Sigmoid colon (tissue), 7 donors: ENCODE results near the gene ING4. TPM values are rescaled to one million over a fixed set of nuclear protein-coding genes. Genes with fewer than 3 reads are reported as not detected.
A peak's percentile ranks its signal among the peaks of the same experiment; 100 is the strongest.
"Not testable (repeated sequence)": the region's sequence is repeated elsewhere in the genome, so short reads cannot be mapped to it uniquely, and the experiment has no call there.

ENCODE experiments used
- DNase-seq: peaks from one replicate; pipeline ENCODE4 v3.0.0-alpha.2; 2019
- H3K27ac ChIP-seq, 4 donors: fragments of 200-600 bp; sonication (generic); one replicate each; pipeline ENCODE4 v1.5.1; 2016 to 2019; ENCODE audit warnings: mild to moderate bottlenecking in 1 of 4
- H3K27me3 ChIP-seq, 3 donors: fragments of 200-600 bp; sonication (generic); one replicate each; pipeline ENCODE4 v1.5.1; 2019; ENCODE audit warnings: mild to moderate bottlenecking in 1 of 3
- H3K36me3 ChIP-seq, 4 donors: fragments of 200-600 bp; sonication (generic); one replicate each; pipeline ENCODE4 v1.5.1; 2016 to 2019
- H3K4me1 ChIP-seq, 4 donors: fragments of 200-600 bp; sonication (generic); one replicate each; pipeline ENCODE4 v1.5.1; 2017 to 2019
- H3K4me3 ChIP-seq, 4 donors: fragments of 200-600 bp; sonication (generic); one replicate each; pipeline ENCODE4 v1.5.1; 2017 to 2019; ENCODE audit warnings: mild to moderate bottlenecking in 2 of 4, moderate library complexity in 1 of 4
- H3K9me3 ChIP-seq, 4 donors: fragments of 200-600 bp in 3 of 4; sonication (generic) in 3 of 4; one replicate each; pipeline versions ENCODE4 v1.5.1 to v1.6.1; 2013 to 2019
- EP300 ChIP-seq, 4 donors: sonication (generic); formaldehyde crosslinking; IDR thresholded peaks; one replicate each; pipeline ENCODE4 v1.6.1; 2017; ENCODE audit warnings: antibody characterized with exemption in 4 of 4
- POLR2A ChIP-seq, 2 donors: fragments of 450-650 bp; IDR thresholded peaks; one replicate each; pipeline ENCODE4 v1.6.1; 2016; ENCODE audit warnings: antibody characterized with exemption in 2 of 2, mild to moderate bottlenecking in 2 of 2, moderate library complexity in 2 of 2
- POLR2AphosphoS5 ChIP-seq, 4 donors: sonication (generic); formaldehyde crosslinking; IDR thresholded peaks; one replicate each; pipeline ENCODE4 v1.6.1; 2017; ENCODE audit warnings: antibody characterized with exemption in 4 of 4
- WGBS, 2 donors: extraction: QIAGEN DNeasy Blood & Tissue Kit; methylation state at CpG; one replicate each; pipeline ENCODE4 v1.1.7; 2013; 5-methylcytosine and 5-hydroxymethylcytosine counted together
- intact Hi-C: fragments of 100-400 bp; cut with DNase I; formaldehyde crosslinking; loops from one replicate; pipeline ENCODE4 v1.15.1; 2023
- polyA plus RNA-seq, 3 donors: library from polyadenylated mRNA; stranded (reverse); fragments of 200-250 nt; gene quantifications; one replicate each; pipeline ENCODE4 v1.2.3, GENCODE V29; 2013
- total RNA-seq, 4 donors: library from RNA; depleted of rRNA; stranded (reverse); fragments of >200 nt; gene quantifications; one replicate each; pipeline ENCODE4 v1.1.0, GENCODE V29; 2016
- TF ChIP-seq, protein P1 (sequence below), 4 experiments: fragments of 450-650 bp in 3 of 4; fragments of 200-600 bp in 1 of 4; IDR thresholded peaks; one replicate each; pipeline ENCODE4 v1.5.1; 2016 to 2019; ENCODE audit warnings: antibody characterized with exemption in 4 of 4, mild to moderate bottlenecking in 3 of 4, moderate library complexity in 2 of 4
- donor health status: healthy with polysubstance abuse.
- donor health status: Bipolar disorder and iron deficiency.
- donor health status: healthy.

The ING4 gene
- total RNA-seq = 10 to 100 TPM; 52.8 to 85.9 (median 63.4) TPM
- 10 to 100 TPM; 37.8 to 59.5 (median 42.5) TPM for polyA plus RNA-seq

DNA sequence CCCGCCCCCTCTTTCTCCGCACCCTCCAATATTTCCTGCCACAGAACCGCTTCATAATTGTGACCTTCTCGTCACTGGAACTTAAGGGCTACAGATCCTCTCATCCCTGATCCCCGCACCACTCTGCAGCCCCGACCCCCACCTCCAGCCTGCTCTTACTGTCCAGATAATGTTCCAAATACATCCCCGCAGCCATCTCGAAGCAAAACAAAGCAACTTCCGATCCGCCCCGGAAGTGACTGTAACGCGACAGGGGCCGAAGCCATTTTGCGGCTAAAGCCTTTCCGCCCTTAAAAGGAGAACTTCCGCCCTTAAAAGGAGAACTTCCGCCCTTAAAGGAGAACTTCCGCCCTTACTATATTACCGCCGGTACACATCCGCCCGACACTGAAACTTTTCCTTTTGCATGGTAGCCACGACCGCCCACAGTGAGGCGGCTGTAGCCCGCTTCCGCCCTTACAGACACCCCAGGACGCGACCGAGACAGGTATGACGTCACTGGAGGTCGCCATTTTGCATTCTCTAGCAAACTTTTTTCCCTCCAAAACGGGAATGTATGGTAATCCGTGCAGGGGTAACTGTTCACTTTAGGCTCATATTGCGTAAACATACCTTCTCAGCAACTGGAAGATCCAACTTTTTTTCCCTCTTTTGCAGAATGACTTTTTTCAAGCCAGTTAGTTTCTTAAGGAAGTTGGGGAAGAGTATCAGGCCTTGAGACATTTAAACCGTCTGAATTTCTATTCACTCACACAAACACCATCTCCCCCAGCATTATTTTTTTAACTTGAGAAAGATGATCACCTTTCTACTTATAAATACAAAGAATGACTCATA, at the start of gene ING4:
ING4 (minus strand) TSS at position 214 of the 837 bp plus-strand sequence; CDS start at position 196, 18 bp downstream.
- intact Hi-C loops = loop anchor here (1.0 to 5.0 kb wide), 3 partner anchors 26 to 59 kb away; partner anchors contain the start of genes CHD4, COPS7A and ZNF384
- Histone ChIP-seq H3K27me3 (no peaks in the 10 kb centered on the region), H3K27ac (peak within 1 kb of the TSS; percentile 78 to 85 (median 82)), H3K4me1 (peaks cover 0 to 14% (median 11%) of the 10 kb centered on the region in 4 donors), H3K36me3 (peaks cover 0 to 19% (median 13%) of the 10 kb centered on the region in 4 donors), H3K9me3 (no peaks in the 10 kb centered on the region), H3K4me3 (peak within 1 kb of the TSS; percentile 58 to 79 (median 70))
- no peak for TF ChIP-seq POLR2A (IDR thresholded peaks at IDR 0.05)
- peak in 1 of 4 donors; percentile 21 for TF ChIP-seq EP300 (IDR thresholded peaks at IDR 0.05)
- peak; percentile 31 to 73 (median 66) for TF ChIP-seq POLR2AphosphoS5 (IDR thresholded peaks at IDR 0.05)
- TF ChIP-seq, protein P1, sequence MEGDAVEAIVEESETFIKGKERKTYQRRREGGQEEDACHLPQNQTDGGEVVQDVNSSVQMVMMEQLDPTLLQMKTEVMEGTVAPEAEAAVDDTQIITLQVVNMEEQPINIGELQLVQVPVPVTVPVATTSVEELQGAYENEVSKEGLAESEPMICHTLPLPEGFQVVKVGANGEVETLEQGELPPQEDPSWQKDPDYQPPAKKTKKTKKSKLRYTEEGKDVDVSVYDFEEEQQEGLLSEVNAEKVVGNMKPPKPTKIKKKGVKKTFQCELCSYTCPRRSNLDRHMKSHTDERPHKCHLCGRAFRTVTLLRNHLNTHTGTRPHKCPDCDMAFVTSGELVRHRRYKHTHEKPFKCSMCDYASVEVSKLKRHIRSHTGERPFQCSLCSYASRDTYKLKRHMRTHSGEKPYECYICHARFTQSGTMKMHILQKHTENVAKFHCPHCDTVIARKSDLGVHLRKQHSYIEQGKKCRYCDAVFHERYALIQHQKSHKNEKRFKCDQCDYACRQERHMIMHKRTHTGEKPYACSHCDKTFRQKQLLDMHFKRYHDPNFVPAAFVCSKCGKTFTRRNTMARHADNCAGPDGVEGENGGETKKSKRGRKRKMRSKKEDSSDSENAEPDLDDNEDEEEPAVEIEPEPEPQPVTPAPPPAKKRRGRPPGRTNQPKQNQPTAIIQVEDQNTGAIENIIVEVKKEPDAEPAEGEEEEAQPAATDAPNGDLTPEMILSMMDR (IDR thresholded peaks at IDR 0.05) = no peak
- WGBS, 2 donors = 2 to 3% methylated on average over 37 of the region's 37 CpGs
- peak; percentile 99 for DNase-seq

DNA sequence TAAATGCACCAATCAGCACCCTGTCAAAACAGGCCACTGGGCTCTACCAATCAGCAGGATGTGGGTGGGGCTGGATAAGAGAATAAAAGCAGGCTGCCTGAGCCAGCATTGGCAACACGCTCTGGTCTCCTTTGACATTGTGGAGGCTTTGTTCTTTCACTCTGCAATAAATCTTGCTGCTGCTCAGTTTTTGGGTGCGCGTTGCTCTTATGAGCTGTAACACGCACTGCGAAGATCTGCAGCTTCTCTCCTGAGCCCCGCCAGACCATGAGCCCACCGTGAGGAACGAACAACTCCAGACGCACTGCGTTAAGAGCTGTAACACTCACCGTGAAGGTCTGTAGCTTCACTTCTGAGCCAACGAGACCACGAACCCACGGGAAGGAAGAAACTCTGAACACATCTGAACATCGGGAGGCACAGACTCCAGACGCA, 46.1 kb upstream of the ING4 start:
- Histone ChIP-seq H3K4me1 (no peaks in the 10 kb centered on the region), H3K4me3 (no peak overlapping the region), H3K27me3 (peaks cover 0 to 53% (median 2%) of the 10 kb centered on the region in 3 donors), H3K27ac (no peak overlapping the region), H3K36me3 (no peaks in the 10 kb centered on the region), H3K9me3 (no peaks in the 10 kb centered on the region)
- TF ChIP-seq EP300 (IDR thresholded peaks at IDR 0.05) (no peak), POLR2A (IDR thresholded peaks at IDR 0.05) (no peak), POLR2AphosphoS5 (IDR thresholded peaks at IDR 0.05) (no peak)
- TF ChIP-seq, protein P1 (IDR thresholded peaks at IDR 0.05) = no peak
- DNase-seq = no peak
- intact Hi-C loops = no loop called here
- 70 to 83% methylated on average over 16 of the region's 16 CpGs for WGBS, 2 donors

DNA sequence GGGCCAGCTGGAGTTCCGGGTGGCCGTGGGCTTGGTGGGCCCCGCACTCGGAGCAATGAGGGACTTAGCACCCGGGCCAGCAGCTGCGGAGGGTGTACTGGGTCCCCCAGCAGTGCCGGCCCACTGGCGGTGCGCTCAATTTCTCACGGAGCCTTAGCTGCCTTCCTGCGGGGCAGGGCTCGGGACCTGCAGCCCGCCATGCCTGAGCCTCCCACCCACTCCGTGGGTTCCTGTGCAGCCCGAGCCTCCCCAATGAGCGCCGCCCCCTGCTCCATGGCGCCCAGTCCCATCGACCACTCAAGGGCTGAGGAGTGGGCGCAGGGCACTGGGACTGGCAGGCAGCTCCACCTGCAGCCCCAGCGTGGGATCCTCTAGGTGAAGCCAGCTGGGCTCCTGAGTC, 45.4 kb upstream of the ING4 start:
- WGBS, 2 donors = 93% methylated on average over 21 of the region's 21 CpGs
- H3K9me3 ChIP-seq, H3K4me1 ChIP-seq, intact Hi-C loops, H3K36me3 ChIP-seq, H3K27ac ChIP-seq, H3K4me3 ChIP-seq, DNase-seq: not testable (repeated sequence)
- H3K27me3 ChIP-seq = peaks cover 2 to 59% (median 2%) of the 10 kb centered on the region in 3 donors

DNA sequence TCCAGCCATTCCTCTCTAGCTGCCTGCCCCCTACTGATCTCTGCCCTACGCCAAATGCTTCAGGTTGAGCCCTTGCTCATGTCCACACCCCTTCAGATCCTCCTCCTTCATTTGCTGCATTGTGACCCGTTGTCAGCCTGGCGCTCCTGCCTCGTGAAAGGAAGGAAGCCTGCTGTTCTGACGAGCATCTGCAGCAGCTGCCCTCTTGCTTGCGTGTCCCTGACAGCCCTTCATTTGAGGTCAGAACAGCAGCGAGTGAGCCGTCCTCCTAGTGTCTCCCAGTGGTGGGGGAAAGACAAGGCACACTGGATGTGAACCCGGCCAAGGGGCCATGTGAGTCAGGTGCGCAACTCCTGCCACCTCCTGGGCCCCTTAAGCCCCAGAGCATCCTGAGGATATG, 40.7 kb upstream of the ING4 start:
- Histone ChIP-seq H3K4me1 (peaks cover 0 to 18% (median 15%) of the 10 kb centered on the region in 4 donors), H3K4me3 (no peak overlapping the region), H3K36me3 (no peaks in the 10 kb centered on the region), H3K9me3 (no peaks in the 10 kb centered on the region), H3K27ac (no peak overlapping the region), H3K27me3 (peaks cover 24 to 84% (median 42%) of the 10 kb centered on the region in 3 donors)
- TF ChIP-seq POLR2A (IDR thresholded peaks at IDR 0.05) (no peak), POLR2AphosphoS5 (IDR thresholded peaks at IDR 0.05) (no peak), EP300 (IDR thresholded peaks at IDR 0.05) (no peak)
- TF ChIP-seq, protein P1 (IDR thresholded peaks at IDR 0.05) = no peak
- 8 to 11% methylated on average over 10 of the region's 10 CpGs for WGBS, 2 donors
- no peak for DNase-seq
- intact Hi-C loops = no loop called here

DNA sequence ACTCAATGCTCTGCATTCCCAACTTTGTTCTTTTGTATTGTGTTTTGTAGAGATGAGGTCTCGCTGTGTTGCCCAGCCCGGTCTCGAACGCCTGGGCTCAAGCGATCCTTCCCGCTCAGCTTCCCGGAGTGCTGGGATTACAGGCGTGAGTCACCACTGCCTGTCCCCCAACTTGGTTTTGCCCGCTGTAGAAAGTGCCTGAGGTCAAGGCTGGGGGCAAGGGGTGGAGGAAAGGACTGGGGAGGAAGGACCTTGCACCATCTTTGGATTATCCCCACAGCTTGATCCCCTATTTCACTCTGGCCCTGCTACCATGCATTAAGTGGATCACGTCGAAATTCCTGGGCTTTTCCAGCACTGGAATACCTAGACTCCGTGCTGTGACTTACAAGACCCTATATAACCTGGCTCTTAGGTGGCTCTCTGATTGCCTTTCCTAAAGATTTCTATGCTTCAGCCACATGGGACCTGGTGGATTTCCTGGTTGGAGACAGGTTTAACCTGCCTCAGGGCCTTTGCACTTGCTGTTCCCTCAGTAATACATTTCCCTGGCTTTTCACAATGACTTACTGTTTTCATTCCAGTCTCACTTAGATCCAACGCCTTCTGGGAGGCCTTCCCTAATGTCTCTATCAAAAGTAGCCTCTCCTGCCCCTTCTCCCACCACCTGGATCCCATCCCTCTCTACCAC, 38.3 kb upstream of the ING4 start:
- Histone ChIP-seq H3K27me3 (peaks cover 23 to 95% (median 62%) of the 10 kb centered on the region in 3 donors), H3K27ac (no peak overlapping the region), H3K36me3 (no peaks in the 10 kb centered on the region), H3K4me3 (peak overlapping the region in 3 of 4 donors; percentile 48 to 57 (median 56)), H3K9me3 (no peaks in the 10 kb centered on the region), H3K4me1 (peaks cover 0 to 18% (median 15%) of the 10 kb centered on the region in 4 donors)
- no peak for TF ChIP-seq POLR2AphosphoS5 (IDR thresholded peaks at IDR 0.05)
- TF ChIP-seq EP300 (IDR thresholded peaks at IDR 0.05) = no peak
- TF ChIP-seq POLR2A (IDR thresholded peaks at IDR 0.05) = no peak
- TF ChIP-seq, protein P1 (IDR thresholded peaks at IDR 0.05) = no peak
- WGBS, 2 donors = 26 to 31% methylated on average over 13 of the region's 13 CpGs
- DNase-seq = no peak
- intact Hi-C loops = no loop called here
